ENCODE results near the gene MSI1.

The MSI1 gene

DNA sequence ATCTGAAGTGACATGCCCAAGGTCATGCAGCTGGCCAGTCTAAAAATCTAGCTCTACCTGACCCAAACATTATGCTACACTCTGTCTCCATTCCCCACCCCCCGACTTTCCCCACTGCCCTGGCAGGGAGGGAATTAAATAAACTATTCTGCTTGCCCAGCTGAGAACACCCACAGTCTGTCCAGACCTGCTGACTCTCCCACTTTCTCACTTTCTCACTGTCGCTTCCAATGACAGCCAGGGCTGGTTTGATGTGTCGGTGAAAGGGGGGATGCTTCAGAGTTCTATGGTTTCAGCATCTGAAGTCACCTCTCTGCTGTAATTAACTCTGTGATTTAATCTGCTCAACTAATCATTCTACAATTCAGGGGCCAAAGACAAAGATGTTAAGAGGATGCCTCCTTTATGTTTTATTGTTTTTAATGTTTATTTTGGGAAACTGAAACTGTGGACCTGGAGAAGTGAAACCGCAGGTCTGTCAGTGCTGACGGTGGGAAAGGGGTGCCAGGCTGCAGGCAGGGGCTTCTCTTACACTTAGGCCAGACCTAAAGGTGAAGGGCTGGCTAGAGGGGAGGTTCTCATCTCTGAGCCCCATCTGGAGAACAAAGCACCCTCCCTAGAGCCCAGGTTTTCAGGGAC lies 8.1 kb upstream of the MSI1 start:
- H3K9me3 ChIP-seq (ENCODE audit: control extremely low read depth in 1 of 5, control insufficient read depth in 4 of 5, insufficient read depth in 2 of 5, low read depth in 1 of 5, low read length in 4 of 5), result no peaks in the 10 kb centered on the region
- ChIA-PET CTCF (interaction anchor here (0.8 to 2.6 kb wide), 4 partner anchors 9 to 45 kb away, joined by 3 to 19 read pairs (median 8); no protein-coding TSS in a partner anchor), POLR2A (interaction anchor here (0.8 kb wide), 1 partner anchor 267 kb away, joined by 4 read pairs; no protein-coding TSS in a partner anchor)
- DNase-seq, result no peak
- H3K4me3 ChIP-seq (ENCODE audit: control insufficient read depth in 1 of 7, extremely low read depth in 1 of 7, insufficient read depth in 4 of 7, low read depth in 2 of 7, low read length in 6 of 7), result no peak overlapping the region
- 25% methylated on average over 2 of the region's 5 CpGs for WGBS (ENCODE audit: insufficient coverage)
- no peaks in the 10 kb centered on the region for H3K4me1 ChIP-seq (ENCODE audit: control extremely low read depth in 1 of 4, control insufficient read depth in 4 of 4, insufficient read depth in 4 of 4, low read length in 3 of 4)
- peaks cover 14 to 58% (median 20%) of the 10 kb centered on the region in 5 experiments for H3K27me3 ChIP-seq (replicated peaks in 2 of 5; ENCODE audit: control insufficient read depth in 4 of 5, insufficient read depth in 5 of 5, low read length in 4 of 5)
- no peak overlapping the region for H3K27ac ChIP-seq (ENCODE audit: insufficient read depth in 1 of 2, low read depth in 1 of 2, low read length in 2 of 2, poor library complexity in 1 of 2, severe bottlenecking in 2 of 2)
- H3K36me3 ChIP-seq (ENCODE audit: control insufficient read depth in 4 of 4, insufficient read depth in 4 of 4, low read length in 3 of 4), result no peaks in the 10 kb centered on the region

DNA sequence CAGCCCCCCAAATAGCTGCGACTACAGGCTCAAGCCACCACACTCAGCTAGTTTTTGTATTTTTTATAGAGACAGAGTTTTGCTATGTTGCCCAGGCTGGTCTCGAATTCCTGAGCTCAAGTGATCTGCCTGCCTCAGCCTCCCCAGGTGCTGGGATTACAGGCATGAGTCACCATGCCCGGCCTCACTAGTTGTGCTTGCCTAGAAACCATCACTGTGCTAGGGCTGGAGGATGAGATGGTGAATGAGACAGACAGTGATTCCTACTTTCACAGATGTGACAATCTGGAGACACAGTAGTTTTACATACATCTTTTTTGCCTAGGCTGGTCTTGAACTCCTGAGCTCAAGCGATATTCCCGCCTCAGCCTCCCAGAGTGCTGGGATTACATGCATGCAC lies 7.5 kb upstream of the MSI1 start:
- H3K4me3 ChIP-seq (ENCODE audit: control insufficient read depth in 1 of 7, extremely low read depth in 1 of 7, insufficient read depth in 4 of 7, low read depth in 2 of 7, low read length in 6 of 7), result no peak overlapping the region
- DNase-seq, result no peak
- no peaks in the 10 kb centered on the region for H3K36me3 ChIP-seq (ENCODE audit: control insufficient read depth in 4 of 4, insufficient read depth in 4 of 4, low read length in 3 of 4)
- CTCF ChIA-PET, result interaction anchor here (0.8 to 2.6 kb wide), 3 partner anchors 9 to 46 kb away, joined by 3 to 19 read pairs (median 7); no protein-coding TSS in a partner anchor
- H3K27me3 ChIP-seq (replicated peaks in 2 of 5; ENCODE audit: control insufficient read depth in 4 of 5, insufficient read depth in 5 of 5, low read length in 4 of 5), result peaks cover 14 to 61% (median 21%) of the 10 kb centered on the region in 5 experiments
- no peaks in the 10 kb centered on the region for H3K9me3 ChIP-seq (ENCODE audit: control extremely low read depth in 1 of 5, control insufficient read depth in 4 of 5, insufficient read depth in 2 of 5, low read depth in 1 of 5, low read length in 4 of 5)
- no peak overlapping the region for H3K27ac ChIP-seq (ENCODE audit: insufficient read depth in 1 of 2, low read depth in 1 of 2, low read length in 2 of 2, poor library complexity in 1 of 2, severe bottlenecking in 2 of 2)
- no peaks in the 10 kb centered on the region for H3K4me1 ChIP-seq (ENCODE audit: control extremely low read depth in 1 of 4, control insufficient read depth in 4 of 4, insufficient read depth in 4 of 4, low read length in 3 of 4)
- POLR2A ChIA-PET, result no interaction called here
- WGBS (ENCODE audit: insufficient coverage), result 90% methylated on average over 2 of the region's 5 CpGs

DNA sequence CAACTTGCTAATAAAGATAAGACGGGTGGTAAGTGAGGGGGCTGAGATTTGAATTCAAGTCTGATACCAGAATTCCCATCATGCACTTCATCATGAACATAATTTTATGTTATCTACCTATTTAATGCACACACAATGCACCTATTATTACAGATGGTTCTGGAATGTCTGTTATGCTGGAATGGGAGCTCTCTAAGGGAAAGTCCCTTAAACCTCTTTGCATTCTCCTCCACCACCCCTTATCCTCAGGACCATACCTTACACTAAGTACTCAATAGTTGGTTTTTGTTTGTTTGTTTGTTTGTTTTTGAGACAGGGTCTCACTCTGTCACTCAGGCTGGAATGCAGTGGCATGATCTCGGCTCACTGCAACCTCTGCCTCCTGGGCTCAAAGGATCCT lies 7.0 kb upstream of the MSI1 start:
- CTCF ChIA-PET, result interaction anchor here (0.8 to 2.6 kb wide), 3 partner anchors 10 to 55 kb away, joined by 4 to 19 read pairs (median 7); no protein-coding TSS in a partner anchor
- 100% methylated on average over 1 of the region's 2 CpGs for WGBS (ENCODE audit: insufficient coverage)
- Histone ChIP-seq H3K4me1 (ENCODE audit: control extremely low read depth in 1 of 4, control insufficient read depth in 4 of 4, insufficient read depth in 4 of 4, low read length in 3 of 4) (no peaks in the 10 kb centered on the region), H3K36me3 (ENCODE audit: control insufficient read depth in 4 of 4, insufficient read depth in 4 of 4, low read length in 3 of 4) (no peaks in the 10 kb centered on the region), H3K27me3 (replicated peaks in 2 of 5; ENCODE audit: control insufficient read depth in 4 of 5, insufficient read depth in 5 of 5, low read length in 4 of 5) (peaks cover 14 to 62% (median 24%) of the 10 kb centered on the region in 5 experiments), H3K4me3 (ENCODE audit: control insufficient read depth in 1 of 7, extremely low read depth in 1 of 7, insufficient read depth in 4 of 7, low read depth in 2 of 7, low read length in 6 of 7) (no peak overlapping the region), H3K27ac (ENCODE audit: insufficient read depth in 1 of 2, low read depth in 1 of 2, low read length in 2 of 2, poor library complexity in 1 of 2, severe bottlenecking in 2 of 2) (no peak overlapping the region), H3K9me3 (ENCODE audit: control extremely low read depth in 1 of 5, control insufficient read depth in 4 of 5, insufficient read depth in 2 of 5, low read depth in 1 of 5, low read length in 4 of 5) (no peaks in the 10 kb centered on the region)
- DNase-seq, result no peak
- POLR2A ChIA-PET, result no interaction called here

GRCh38 chr12:120373683-120374082 lies 4.7 kb upstream of the MSI1 start:
- POLR2A ChIA-PET, result no interaction called here

GRCh38 chr12:120370343-120371243 lies 1.6 kb upstream of the MSI1 start:
- CTCF ChIA-PET, result interaction anchor here (2.5 kb wide), 1 partner anchor 9 kb away, joined by 9 read pairs; no protein-coding TSS in a partner anchor
- H3K27me3 ChIP-seq (replicated peaks in 2 of 5; ENCODE audit: control insufficient read depth in 4 of 5, insufficient read depth in 5 of 5, low read length in 4 of 5), result peaks cover 13 to 92% (median 51%) of the 10 kb centered on the region in 5 experiments

More at GRCh38 chr12:120373683-120374082, 4.7 kb upstream of the MSI1 start:
- 96% methylated on average over 6 of the region's 8 CpGs for WGBS (ENCODE audit: insufficient coverage)
- CTCF ChIA-PET, result interaction anchor here (1.6 kb wide), 1 partner anchor 55 kb away, joined by 5 read pairs; no protein-coding TSS in a partner anchor
- Histone ChIP-seq H3K36me3 (ENCODE audit: control insufficient read depth in 4 of 4, insufficient read depth in 4 of 4, low read length in 3 of 4) (no peaks in the 10 kb centered on the region), H3K27ac (ENCODE audit: insufficient read depth in 1 of 2, low read depth in 1 of 2, low read length in 2 of 2, poor library complexity in 1 of 2, severe bottlenecking in 2 of 2) (no peak overlapping the region), H3K27me3 (replicated peaks in 2 of 5; ENCODE audit: control insufficient read depth in 4 of 5, insufficient read depth in 5 of 5, low read length in 4 of 5) (peaks cover 14 to 80% (median 38%) of the 10 kb centered on the region in 5 experiments), H3K9me3 (ENCODE audit: control extremely low read depth in 1 of 5, control insufficient read depth in 4 of 5, insufficient read depth in 2 of 5, low read depth in 1 of 5, low read length in 4 of 5) (no peaks in the 10 kb centered on the region), H3K4me3 (ENCODE audit: control insufficient read depth in 1 of 7, extremely low read depth in 1 of 7, insufficient read depth in 4 of 7, low read depth in 2 of 7, low read length in 6 of 7) (no peak overlapping the region), H3K4me1 (ENCODE audit: control extremely low read depth in 1 of 4, control insufficient read depth in 4 of 4, insufficient read depth in 4 of 4, low read length in 3 of 4) (peaks cover 0 to 6% (median 2%) of the 10 kb centered on the region in 4 experiments)
- DNase-seq, result no peak

DNA sequence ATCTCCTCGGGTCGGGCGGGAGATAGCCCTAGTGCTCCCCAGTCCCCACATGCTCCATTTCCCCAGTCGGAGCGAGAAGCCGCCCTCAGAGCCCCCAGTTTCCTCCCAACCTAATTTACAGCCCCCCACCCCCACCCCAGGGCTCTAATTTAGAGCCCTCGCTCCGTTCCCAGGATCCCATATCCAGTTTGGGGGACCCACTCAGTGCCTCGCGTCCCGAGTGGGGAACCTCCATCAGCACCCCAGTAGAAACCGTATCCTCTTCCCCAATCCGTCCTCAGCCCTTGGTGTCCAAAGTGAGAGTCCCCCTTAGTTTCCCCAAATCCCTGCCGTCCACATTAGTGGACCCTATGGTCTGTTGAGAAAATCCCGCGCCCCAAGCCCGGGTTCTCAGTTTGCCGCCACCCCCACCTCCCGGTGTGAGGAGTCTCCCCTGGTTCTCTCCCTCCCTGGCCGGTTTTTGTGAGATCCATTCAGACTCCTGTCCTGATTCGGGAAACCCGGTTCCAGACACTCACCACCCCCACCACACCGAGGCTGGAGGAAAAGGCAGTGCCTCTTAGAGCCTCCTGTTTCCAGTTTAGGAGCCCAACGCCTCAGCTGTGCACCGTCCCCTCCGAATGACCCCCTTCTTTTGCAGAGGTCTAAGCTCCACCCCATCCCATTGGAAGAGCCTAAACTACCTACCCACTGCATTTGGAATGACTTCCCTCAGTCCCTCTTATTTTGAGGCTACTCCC lies 809 bp upstream of the MSI1 start:
- Histone ChIP-seq H3K36me3 (ENCODE audit: control insufficient read depth in 4 of 4, insufficient read depth in 4 of 4, low read length in 3 of 4) (no peaks in the 10 kb centered on the region), H3K4me3 (ENCODE audit: control insufficient read depth in 1 of 7, extremely low read depth in 1 of 7, insufficient read depth in 4 of 7, low read depth in 2 of 7, low read length in 6 of 7) (peak overlapping the region in 4 of 7 experiments; percentile 40 to 45 (median 42)), H3K27ac (ENCODE audit: insufficient read depth in 1 of 2, low read depth in 1 of 2, low read length in 2 of 2, poor library complexity in 1 of 2, severe bottlenecking in 2 of 2) (no peak overlapping the region), H3K27me3 (replicated peaks in 2 of 5; ENCODE audit: control insufficient read depth in 4 of 5, insufficient read depth in 5 of 5, low read length in 4 of 5) (peaks cover 10 to 93% (median 54%) of the 10 kb centered on the region in 5 experiments), H3K9me3 (ENCODE audit: control extremely low read depth in 1 of 5, control insufficient read depth in 4 of 5, insufficient read depth in 2 of 5, low read depth in 1 of 5, low read length in 4 of 5) (no peaks in the 10 kb centered on the region), H3K4me1 (ENCODE audit: control extremely low read depth in 1 of 4, control insufficient read depth in 4 of 4, insufficient read depth in 4 of 4, low read length in 3 of 4) (peaks cover 0 to 15% (median 9%) of the 10 kb centered on the region in 4 experiments)
- WGBS (ENCODE audit: insufficient coverage), result 5% methylated on average over 21 of the region's 26 CpGs
- ChIA-PET CTCF (interaction anchor here (2.5 kb wide), 1 partner anchor 8 kb away, joined by 9 read pairs; no protein-coding TSS in a partner anchor), POLR2A (no interaction called here)
- DNase-seq, result no peak

More at GRCh38 chr12:120370343-120371243, 1.6 kb upstream of the MSI1 start:
- H3K36me3 ChIP-seq (ENCODE audit: control insufficient read depth in 4 of 4, insufficient read depth in 4 of 4, low read length in 3 of 4), result no peaks in the 10 kb centered on the region
- no peak for DNase-seq
- WGBS (ENCODE audit: insufficient coverage), result 33% methylated on average over 5 of the region's 7 CpGs
- peaks cover 0 to 15% (median 9%) of the 10 kb centered on the region in 4 experiments for H3K4me1 ChIP-seq (ENCODE audit: control extremely low read depth in 1 of 4, control insufficient read depth in 4 of 4, insufficient read depth in 4 of 4, low read length in 3 of 4)
- no peak overlapping the region for H3K4me3 ChIP-seq (ENCODE audit: control insufficient read depth in 1 of 7, extremely low read depth in 1 of 7, insufficient read depth in 4 of 7, low read depth in 2 of 7, low read length in 6 of 7)
- POLR2A ChIA-PET, result no interaction called here
- no peaks in the 10 kb centered on the region for H3K9me3 ChIP-seq (ENCODE audit: control extremely low read depth in 1 of 5, control insufficient read depth in 4 of 5, insufficient read depth in 2 of 5, low read depth in 1 of 5, low read length in 4 of 5)
- no peak overlapping the region for H3K27ac ChIP-seq (ENCODE audit: insufficient read depth in 1 of 2, low read depth in 1 of 2, low read length in 2 of 2, poor library complexity in 1 of 2, severe bottlenecking in 2 of 2)
